OCI-LY7 (cell line): ENCODE measurements around the gene NFKB1.

Experiments used
- EZH2phosphoT487 ChIP-seq: fragments of 200-600 bp; sonication (generic); IDR thresholded peaks from 2 replicates; pipeline ENCODE4 v1.6.1; 2018; ENCODE audit warnings: low read depth, borderline replicate concordance, mild to moderate bottlenecking, mixed run types, antibody characterized with exemption, low read length, moderate library complexity, mixed read lengths
- TF ChIP-seq, protein P1 (sequence below): fragments of 200-600 bp; sonication (generic); conservative IDR thresholded peaks from 2 replicates; pipeline ENCODE4 v1.5.1; 2014; ENCODE audit warnings: mild to moderate bottlenecking, antibody characterized with exemption, low read length, moderate library complexity, mixed read lengths

DNA sequence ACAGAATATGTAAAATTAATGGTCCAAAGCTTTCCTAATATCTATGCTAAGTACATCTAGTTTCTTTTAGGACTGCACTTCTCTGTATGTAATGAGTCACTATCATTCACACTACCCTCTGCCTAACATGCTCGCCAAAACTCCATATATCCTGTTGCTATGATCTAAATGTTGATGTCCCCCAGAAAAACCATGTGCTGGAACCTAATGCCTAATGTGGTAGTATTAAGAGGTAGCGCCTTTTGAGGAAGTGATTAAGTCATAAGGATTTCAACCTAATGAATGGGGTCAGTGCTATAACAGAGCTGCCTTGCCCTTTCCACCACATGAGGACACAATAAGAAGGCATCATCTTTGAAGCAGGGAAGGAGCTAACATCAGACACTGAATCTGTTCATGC is 34.9 kb upstream of the NFKB1 start:
- TF ChIP-seq, protein P1, sequence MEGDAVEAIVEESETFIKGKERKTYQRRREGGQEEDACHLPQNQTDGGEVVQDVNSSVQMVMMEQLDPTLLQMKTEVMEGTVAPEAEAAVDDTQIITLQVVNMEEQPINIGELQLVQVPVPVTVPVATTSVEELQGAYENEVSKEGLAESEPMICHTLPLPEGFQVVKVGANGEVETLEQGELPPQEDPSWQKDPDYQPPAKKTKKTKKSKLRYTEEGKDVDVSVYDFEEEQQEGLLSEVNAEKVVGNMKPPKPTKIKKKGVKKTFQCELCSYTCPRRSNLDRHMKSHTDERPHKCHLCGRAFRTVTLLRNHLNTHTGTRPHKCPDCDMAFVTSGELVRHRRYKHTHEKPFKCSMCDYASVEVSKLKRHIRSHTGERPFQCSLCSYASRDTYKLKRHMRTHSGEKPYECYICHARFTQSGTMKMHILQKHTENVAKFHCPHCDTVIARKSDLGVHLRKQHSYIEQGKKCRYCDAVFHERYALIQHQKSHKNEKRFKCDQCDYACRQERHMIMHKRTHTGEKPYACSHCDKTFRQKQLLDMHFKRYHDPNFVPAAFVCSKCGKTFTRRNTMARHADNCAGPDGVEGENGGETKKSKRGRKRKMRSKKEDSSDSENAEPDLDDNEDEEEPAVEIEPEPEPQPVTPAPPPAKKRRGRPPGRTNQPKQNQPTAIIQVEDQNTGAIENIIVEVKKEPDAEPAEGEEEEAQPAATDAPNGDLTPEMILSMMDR = no peak
- no peak for TF ChIP-seq EZH2phosphoT487
